Adrenal gland (tissue), 5 donors: ENCODE results near the gene TTC39B.
"Not testable (repeated sequence)": the region's sequence is repeated elsewhere in the genome, so short reads cannot be mapped to it uniquely, and the experiment has no call there.

Source experiments
- POLR2A ChIP-seq, 2 donors: fragments of 450-650 bp; IDR thresholded peaks; one replicate each; pipeline ENCODE4 v1.6.1; 2017; ENCODE audit warnings: antibody characterized with exemption in 2 of 2, mild to moderate bottlenecking in 2 of 2, moderate library complexity in 1 of 2
- TF ChIP-seq, protein P1 (sequence below), 6 experiments: fragments of 450-650 bp in 4 of 6; fragments of 200-600 bp in 2 of 6; sonication (generic) in 1 of 6; IDR thresholded peaks; 1 replicate in 5 of 6; 2 replicates in 1 of 6; pipeline versions ENCODE4 v1.5.1 to v1.8.0; 2016 to 2021; ENCODE audit warnings: antibody characterized with exemption in 6 of 6, mild to moderate bottlenecking in 2 of 6, moderate library complexity in 1 of 6
- donor health status: DM: no; HTN: no; CAD: no.

DNA sequence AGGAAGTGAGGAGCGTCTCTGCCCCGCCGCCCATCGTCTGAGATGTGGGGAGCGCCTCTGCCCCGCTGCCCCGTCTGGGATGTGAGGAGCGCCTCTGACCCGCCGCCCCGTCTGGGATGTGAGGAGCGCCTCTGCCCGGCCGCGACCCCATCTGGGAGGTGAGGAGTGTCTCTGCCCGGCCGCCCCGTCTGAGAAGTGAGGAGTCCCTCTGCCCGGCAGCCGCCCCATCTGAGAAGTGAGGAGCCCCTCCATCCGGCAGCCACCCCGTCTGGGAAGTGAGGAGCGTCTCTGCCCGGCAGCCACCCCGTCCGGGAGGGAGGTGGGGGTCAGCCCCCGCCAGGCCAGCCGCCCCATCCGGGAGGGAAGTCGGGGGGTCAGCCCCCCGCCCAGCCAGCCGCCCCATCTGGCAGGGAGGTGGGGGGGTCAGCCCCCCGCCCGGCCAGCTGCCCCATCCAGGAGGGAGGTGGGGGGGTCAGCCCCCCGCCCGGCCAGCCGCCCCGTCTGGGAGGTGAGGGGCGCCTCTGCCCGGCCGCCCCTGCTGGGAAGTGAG lies 73.0 kb downstream of the TTC39B start:
- TF ChIP-seq, protein P1, sequence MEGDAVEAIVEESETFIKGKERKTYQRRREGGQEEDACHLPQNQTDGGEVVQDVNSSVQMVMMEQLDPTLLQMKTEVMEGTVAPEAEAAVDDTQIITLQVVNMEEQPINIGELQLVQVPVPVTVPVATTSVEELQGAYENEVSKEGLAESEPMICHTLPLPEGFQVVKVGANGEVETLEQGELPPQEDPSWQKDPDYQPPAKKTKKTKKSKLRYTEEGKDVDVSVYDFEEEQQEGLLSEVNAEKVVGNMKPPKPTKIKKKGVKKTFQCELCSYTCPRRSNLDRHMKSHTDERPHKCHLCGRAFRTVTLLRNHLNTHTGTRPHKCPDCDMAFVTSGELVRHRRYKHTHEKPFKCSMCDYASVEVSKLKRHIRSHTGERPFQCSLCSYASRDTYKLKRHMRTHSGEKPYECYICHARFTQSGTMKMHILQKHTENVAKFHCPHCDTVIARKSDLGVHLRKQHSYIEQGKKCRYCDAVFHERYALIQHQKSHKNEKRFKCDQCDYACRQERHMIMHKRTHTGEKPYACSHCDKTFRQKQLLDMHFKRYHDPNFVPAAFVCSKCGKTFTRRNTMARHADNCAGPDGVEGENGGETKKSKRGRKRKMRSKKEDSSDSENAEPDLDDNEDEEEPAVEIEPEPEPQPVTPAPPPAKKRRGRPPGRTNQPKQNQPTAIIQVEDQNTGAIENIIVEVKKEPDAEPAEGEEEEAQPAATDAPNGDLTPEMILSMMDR (IDR thresholded peaks at IDR 0.05): not testable (repeated sequence)
- not testable (repeated sequence) for TF ChIP-seq POLR2A (IDR thresholded peaks at IDR 0.05)
